K562 (cell line): Measurements from ENCODE around the gene AAMP. TPM values are rescaled to one million over a fixed set of nuclear protein-coding genes. Genes with fewer than 3 reads are reported as not detected.

Source experiments
- CBFB ChIP-seq: sonication (generic); formaldehyde crosslinking; IDR thresholded peaks from 2 replicates; pipeline ENCODE4 v1.4.0; 2020; ENCODE audit warnings: mild to moderate bottlenecking, missing genetic modification reagents
- FOS ChIP-seq: IDR thresholded peaks from 3 replicates; pipeline ENCODE4 v1.6.1; 2011; ENCODE audit not compliant: insufficient read length; ENCODE audit errors: extremely low read depth
- HOXB6 ChIP-seq: fragments of 250-450 bp; sonication (Bioruptor Pico); IDR thresholded peaks from 2 replicates; pipeline ENCODE4 v1.5.1; 2022; ENCODE audit warnings: mild to moderate bottlenecking, borderline replicate concordance
- KDM1A ChIP-seq, 2 experiments: fragments of 450-650 bp; IDR thresholded peaks; 2 replicates each; pipeline ENCODE4 v1.6.1; 2016; ENCODE audit warnings: mild to moderate bottlenecking in 2 of 2
- NCOA4 ChIP-seq: fragments of 450-650 bp; IDR thresholded peaks from 2 replicates; pipeline ENCODE4 v1.6.1; 2018; ENCODE audit warnings: mild to moderate bottlenecking; ENCODE audit not compliant: partially characterized antibody
- OTX1 ChIP-seq: fragments of 450-650 bp; formaldehyde crosslinking; IDR thresholded peaks from 2 replicates; pipeline ENCODE4 v1.4.0; 2022; ENCODE audit warnings: mild to moderate bottlenecking
- POU5F1 ChIP-seq: fragments of 150-350 bp; IDR thresholded peaks from 2 replicates; pipeline ENCODE4 v1.6.1; 2014; ENCODE audit warnings: borderline replicate concordance, low read length, low read depth, mild to moderate bottlenecking; ENCODE audit not compliant: partially characterized antibody
- SIRT6 ChIP-seq: IDR thresholded peaks from one replicate; pipeline ENCODE4 v1.6.1; 2012; ENCODE audit warnings: low read depth, mild to moderate bottlenecking, control low read depth, inconsistent platforms, low read length, moderate library complexity
- STAT5B ChIP-seq: fragments of 250-450 bp; sonication (Bioruptor Pico); IDR thresholded peaks from 2 replicates; pipeline ENCODE4 v1.8.0; 2021; ENCODE audit warnings: mild to moderate bottlenecking, inconsistent platforms
- ZHX1 ChIP-seq: fragments of 150-350 bp; conservative IDR thresholded peaks from 2 replicates; pipeline ENCODE4 v1.6.1; 2014; ENCODE audit warnings: low read length
- ZNF551 ChIP-seq: fragments of 250-450 bp; sonication (Bioruptor Pico); IDR thresholded peaks from 2 replicates; pipeline ENCODE4 v1.5.0; 2021; ENCODE audit warnings: mild to moderate bottlenecking, moderate library complexity
- ZNF644 ChIP-seq: fragments of 200-800 bp; sonication (Bioruptor generic); IDR thresholded peaks from 2 replicates; pipeline ENCODE4 v1.6.1; 2016; ENCODE audit warnings: low read depth, missing genetic modification characterization, missing compliant biosample characterization
- polyA plus RNA-seq, 8 experiments: library from polyadenylated mRNA; depleted of rRNA in 4 of 8; stranded (reverse) in 5 of 8; unstranded in 3 of 8; fragments of >200 nt; fragmentation: Nextera tagmentation in 2 of 8; fragmentation: Illumina TruSeq in 1 of 8; extraction: Ambion mirVana in 2 of 8; extraction: Trizol in 1 of 8; gene quantifications; 2 replicates each; pipeline versions ENCODE4 v1.2.1 to v1.2.3, GENCODE V29; 2011 to 2014; ENCODE audit warnings: inconsistent platforms in 1 of 8, missing spikeins in 1 of 8
- total RNA-seq, 7 experiments: library from RNA; depleted of rRNA in 6 of 7; stranded (reverse); fragments of >200 nt in 6 of 7; fragmentation: Illumina TruSeq in 2 of 7; extraction: Trizol in 2 of 7; gene quantifications; 2 replicates each; pipeline versions ENCODE4 v1.2.1 to v1.2.3, GENCODE V29; 2011 to 2021; ENCODE audit warnings: low replicate concordance in 1 of 7
- TF ChIP-seq, protein P1 (sequence below), 2 experiments: fragments of 450-650 bp in 1 of 2; IDR thresholded peaks; 2 replicates each; pipeline ENCODE4 v1.6.1; 2011 to 2017; ENCODE audit warnings: low read depth in 2 of 2, antibody characterized with exemption in 1 of 2, borderline replicate concordance in 1 of 2, low read length in 1 of 2, mild to moderate bottlenecking in 1 of 2, mixed read lengths in 1 of 2; ENCODE audit not compliant: control insufficient read depth in 1 of 2
- TF ChIP-seq, protein P2 (sequence below): sonication (generic); formaldehyde crosslinking; IDR thresholded peaks from 2 replicates; pipeline ENCODE4 v1.8.1; 2023; ENCODE audit warnings: mild to moderate bottlenecking, missing genetic modification reagents
- TF ChIP-seq, protein P3 (sequence below): sonication (generic); formaldehyde crosslinking; IDR thresholded peaks from 2 replicates; pipeline ENCODE4 v1.8.0; 2022; ENCODE audit warnings: missing genetic modification reagents, mild to moderate bottlenecking, moderate library complexity, borderline replicate concordance

AAMP gene
- total and polyA plus RNA-seq, 9 of the 15 experiments (the other 6 are each of a cell fraction or from before 2014, with no cell fraction given) = 5.7 to 197 (median 94.1) TPM

- TF ChIP-seq, protein P1, sequence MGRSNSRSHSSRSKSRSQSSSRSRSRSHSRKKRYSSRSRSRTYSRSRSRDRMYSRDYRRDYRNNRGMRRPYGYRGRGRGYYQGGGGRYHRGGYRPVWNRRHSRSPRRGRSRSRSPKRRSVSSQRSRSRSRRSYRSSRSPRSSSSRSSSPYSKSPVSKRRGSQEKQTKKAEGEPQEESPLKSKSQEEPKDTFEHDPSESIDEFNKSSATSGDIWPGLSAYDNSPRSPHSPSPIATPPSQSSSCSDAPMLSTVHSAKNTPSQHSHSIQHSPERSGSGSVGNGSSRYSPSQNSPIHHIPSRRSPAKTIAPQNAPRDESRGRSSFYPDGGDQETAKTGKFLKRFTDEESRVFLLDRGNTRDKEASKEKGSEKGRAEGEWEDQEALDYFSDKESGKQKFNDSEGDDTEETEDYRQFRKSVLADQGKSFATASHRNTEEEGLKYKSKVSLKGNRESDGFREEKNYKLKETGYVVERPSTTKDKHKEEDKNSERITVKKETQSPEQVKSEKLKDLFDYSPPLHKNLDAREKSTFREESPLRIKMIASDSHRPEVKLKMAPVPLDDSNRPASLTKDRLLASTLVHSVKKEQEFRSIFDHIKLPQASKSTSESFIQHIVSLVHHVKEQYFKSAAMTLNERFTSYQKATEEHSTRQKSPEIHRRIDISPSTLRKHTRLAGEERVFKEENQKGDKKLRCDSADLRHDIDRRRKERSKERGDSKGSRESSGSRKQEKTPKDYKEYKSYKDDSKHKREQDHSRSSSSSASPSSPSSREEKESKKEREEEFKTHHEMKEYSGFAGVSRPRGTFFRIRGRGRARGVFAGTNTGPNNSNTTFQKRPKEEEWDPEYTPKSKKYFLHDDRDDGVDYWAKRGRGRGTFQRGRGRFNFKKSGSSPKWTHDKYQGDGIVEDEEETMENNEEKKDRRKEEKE (IDR thresholded peaks at IDR 0.05; ENCODE audit: borderline replicate concordance in 1 of 2, control insufficient read depth in 1 of 2, low read depth in 2 of 2, low read length in 1 of 2) = 0 out of 4 replicates have a peak, but pooled peaks of 1 of the 2 experiments have one; percentile 29
- TF ChIP-seq, protein P2, sequence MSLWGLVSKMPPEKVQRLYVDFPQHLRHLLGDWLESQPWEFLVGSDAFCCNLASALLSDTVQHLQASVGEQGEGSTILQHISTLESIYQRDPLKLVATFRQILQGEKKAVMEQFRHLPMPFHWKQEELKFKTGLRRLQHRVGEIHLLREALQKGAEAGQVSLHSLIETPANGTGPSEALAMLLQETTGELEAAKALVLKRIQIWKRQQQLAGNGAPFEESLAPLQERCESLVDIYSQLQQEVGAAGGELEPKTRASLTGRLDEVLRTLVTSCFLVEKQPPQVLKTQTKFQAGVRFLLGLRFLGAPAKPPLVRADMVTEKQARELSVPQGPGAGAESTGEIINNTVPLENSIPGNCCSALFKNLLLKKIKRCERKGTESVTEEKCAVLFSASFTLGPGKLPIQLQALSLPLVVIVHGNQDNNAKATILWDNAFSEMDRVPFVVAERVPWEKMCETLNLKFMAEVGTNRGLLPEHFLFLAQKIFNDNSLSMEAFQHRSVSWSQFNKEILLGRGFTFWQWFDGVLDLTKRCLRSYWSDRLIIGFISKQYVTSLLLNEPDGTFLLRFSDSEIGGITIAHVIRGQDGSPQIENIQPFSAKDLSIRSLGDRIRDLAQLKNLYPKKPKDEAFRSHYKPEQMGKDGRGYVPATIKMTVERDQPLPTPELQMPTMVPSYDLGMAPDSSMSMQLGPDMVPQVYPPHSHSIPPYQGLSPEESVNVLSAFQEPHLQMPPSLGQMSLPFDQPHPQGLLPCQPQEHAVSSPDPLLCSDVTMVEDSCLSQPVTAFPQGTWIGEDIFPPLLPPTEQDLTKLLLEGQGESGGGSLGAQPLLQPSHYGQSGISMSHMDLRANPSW (CRISPR knock-in tag) = no peak
- peak; percentile 96 for TF ChIP-seq FOS
- no peak for TF ChIP-seq SIRT6
- peak; percentile 95 for TF ChIP-seq ZNF644 (tag)
- TF ChIP-seq NCOA4 = no peak
- peak; percentile 90 for TF ChIP-seq POU5F1
- no peak for TF ChIP-seq KDM1A (IDR thresholded peaks at IDR 0.05)
- TF ChIP-seq CBFB (CRISPR knock-in tag) = no peak
- TF ChIP-seq, protein P3, sequence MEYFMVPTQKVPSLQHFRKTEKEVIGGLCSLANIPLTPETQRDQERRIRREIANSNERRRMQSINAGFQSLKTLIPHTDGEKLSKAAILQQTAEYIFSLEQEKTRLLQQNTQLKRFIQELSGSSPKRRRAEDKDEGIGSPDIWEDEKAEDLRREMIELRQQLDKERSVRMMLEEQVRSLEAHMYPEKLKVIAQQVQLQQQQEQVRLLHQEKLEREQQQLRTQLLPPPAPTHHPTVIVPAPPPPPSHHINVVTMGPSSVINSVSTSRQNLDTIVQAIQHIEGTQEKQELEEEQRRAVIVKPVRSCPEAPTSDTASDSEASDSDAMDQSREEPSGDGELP = peak; percentile 73; the same call in 1 of the 2 replicates
- no peak for TF ChIP-seq OTX1
- TF ChIP-seq STAT5B (CRISPR knock-in tag) = no peak
- TF ChIP-seq ZHX1 = no peak
- no peak for TF ChIP-seq ZNF551 (CRISPR knock-in tag)
- TF ChIP-seq HOXB6 (CRISPR knock-in tag) = no peak
Measured at GRCh38 chr2:218269900-218270720, at the start of gene AAMP, which contains the start of gene PNKD (continued).
